ENCODE measurements around the gene CPEB3.

CPEB3 gene

DNA sequence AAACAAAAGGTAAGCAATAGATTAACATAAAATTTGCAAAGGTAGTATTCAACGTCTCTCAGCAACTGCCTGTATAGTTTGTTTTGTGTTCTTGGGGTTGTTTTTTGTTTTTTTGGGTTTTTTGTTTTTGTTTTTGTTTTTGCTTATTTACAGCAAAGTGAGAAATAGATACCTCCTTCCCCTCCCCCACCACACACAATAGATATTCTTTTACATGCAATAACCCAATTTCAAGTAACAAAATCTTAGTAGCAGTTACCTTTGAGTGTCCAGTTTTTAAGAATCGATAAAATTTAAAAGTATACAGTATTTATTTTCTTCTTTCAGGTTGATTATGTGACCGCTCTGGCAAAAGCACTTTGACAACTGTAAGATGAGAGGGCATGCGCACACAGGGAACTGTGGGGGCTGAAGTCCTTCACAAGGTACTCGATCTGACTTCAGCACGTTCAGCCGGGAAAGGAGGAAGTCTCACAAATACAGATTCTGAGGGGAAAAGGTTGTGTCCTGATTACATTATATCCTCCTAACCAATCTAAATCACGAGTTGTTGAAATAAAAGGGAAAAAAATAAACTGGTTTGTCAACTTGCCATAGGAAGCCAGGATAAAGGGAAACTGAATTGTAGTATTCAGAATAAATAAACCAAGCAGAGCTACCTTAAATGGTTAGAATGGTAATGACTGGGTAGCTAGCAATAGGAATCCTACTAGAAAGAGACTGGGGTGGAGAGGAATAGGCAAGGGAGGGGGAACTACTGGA, 47.8 kb downstream of the CPEB3 start:
- TF ChIP-seq, protein P1, sequence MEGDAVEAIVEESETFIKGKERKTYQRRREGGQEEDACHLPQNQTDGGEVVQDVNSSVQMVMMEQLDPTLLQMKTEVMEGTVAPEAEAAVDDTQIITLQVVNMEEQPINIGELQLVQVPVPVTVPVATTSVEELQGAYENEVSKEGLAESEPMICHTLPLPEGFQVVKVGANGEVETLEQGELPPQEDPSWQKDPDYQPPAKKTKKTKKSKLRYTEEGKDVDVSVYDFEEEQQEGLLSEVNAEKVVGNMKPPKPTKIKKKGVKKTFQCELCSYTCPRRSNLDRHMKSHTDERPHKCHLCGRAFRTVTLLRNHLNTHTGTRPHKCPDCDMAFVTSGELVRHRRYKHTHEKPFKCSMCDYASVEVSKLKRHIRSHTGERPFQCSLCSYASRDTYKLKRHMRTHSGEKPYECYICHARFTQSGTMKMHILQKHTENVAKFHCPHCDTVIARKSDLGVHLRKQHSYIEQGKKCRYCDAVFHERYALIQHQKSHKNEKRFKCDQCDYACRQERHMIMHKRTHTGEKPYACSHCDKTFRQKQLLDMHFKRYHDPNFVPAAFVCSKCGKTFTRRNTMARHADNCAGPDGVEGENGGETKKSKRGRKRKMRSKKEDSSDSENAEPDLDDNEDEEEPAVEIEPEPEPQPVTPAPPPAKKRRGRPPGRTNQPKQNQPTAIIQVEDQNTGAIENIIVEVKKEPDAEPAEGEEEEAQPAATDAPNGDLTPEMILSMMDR (IDR thresholded peaks at IDR 0.05; ENCODE audit: borderline replicate concordance, extremely low read depth, low read length, poor library complexity, severe bottlenecking) = no peak
- no peak for TF ChIP-seq EZH2 (IDR thresholded peaks at IDR 0.05; ENCODE audit: borderline replicate concordance, low read depth, low read length, severe bottlenecking)
- Histone ChIP-seq H3K9me3 (ENCODE audit: insufficient read depth, low read length, severe bottlenecking) (no peaks in the 10 kb centered on the region), H3K79me2 (ENCODE audit: insufficient read depth, low read length) (no peaks in the 10 kb centered on the region), H2AFZ (ENCODE audit: low read depth, low read length) (peak overlapping the region; percentile 84), H3K27me3 (ENCODE audit: insufficient read depth, low read length, poor library complexity) (no peaks in the 10 kb centered on the region), H4K20me1 (ENCODE audit: insufficient read depth, low read length) (no peaks in the 10 kb centered on the region), H3K4me3 (ENCODE audit: low read depth in 1 of 2, low read length in 2 of 2) (peak overlapping the region; percentile 25 to 54; a peak in 3 of 4 replicates), H3K9ac (ENCODE audit: low read depth, low read length) (peak overlapping the region; percentile 36), H3K27ac (ENCODE audit: low read length) (peak overlapping the region; percentile 64), H3K4me1 (ENCODE audit: insufficient read depth, low read length) (peaks cover 43% of the 10 kb centered on the region), H3K4me2 (ENCODE audit: insufficient read depth, low read length) (peak overlapping the region; percentile 78), H3K36me3 (ENCODE audit: insufficient read depth, low read length) (no peaks in the 10 kb centered on the region)
- DNase-seq (peak; percentile 62), ATAC-seq (ENCODE audit: insufficient read depth, low read depth) (peak; percentile 78)

DNA sequence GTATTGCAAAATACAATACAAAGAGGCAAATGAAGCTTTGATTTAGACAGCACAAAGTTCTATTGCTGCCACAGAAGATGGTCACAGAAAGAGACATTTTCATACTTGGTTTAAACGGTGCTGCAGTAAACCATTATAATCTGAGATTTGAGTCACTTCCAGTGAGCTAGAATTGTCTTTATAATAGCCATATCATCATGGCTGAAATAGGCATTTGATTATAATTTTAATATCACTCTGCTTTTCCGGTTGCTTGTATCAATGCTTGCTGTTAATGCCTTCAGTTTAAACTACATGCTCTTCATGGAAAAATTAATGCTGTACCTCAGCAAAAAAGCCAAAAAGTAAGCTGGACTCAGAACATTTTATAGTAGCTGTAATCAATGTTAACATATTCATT, 48.5 kb downstream of the CPEB3 start:
- no peak for TF ChIP-seq EZH2 (IDR thresholded peaks at IDR 0.05; ENCODE audit: borderline replicate concordance, low read depth, low read length, severe bottlenecking)
- TF ChIP-seq, protein P1 (IDR thresholded peaks at IDR 0.05; ENCODE audit: borderline replicate concordance, extremely low read depth, low read length, poor library complexity, severe bottlenecking) = no peak
- Histone ChIP-seq H3K36me3 (ENCODE audit: insufficient read depth, low read length) (no peaks in the 10 kb centered on the region), H3K27me3 (ENCODE audit: insufficient read depth, low read length, poor library complexity) (no peaks in the 10 kb centered on the region), H3K79me2 (ENCODE audit: insufficient read depth, low read length) (no peaks in the 10 kb centered on the region), H3K4me3 (ENCODE audit: low read depth in 1 of 2, low read length in 2 of 2) (no peak overlapping the region; a peak in 1 of 4 replicates), H3K27ac (ENCODE audit: low read length) (no peak overlapping the region), H3K4me1 (ENCODE audit: insufficient read depth, low read length) (peaks cover 43% of the 10 kb centered on the region), H4K20me1 (ENCODE audit: insufficient read depth, low read length) (no peaks in the 10 kb centered on the region), H2AFZ (ENCODE audit: low read depth, low read length) (no peak overlapping the region), H3K4me2 (ENCODE audit: insufficient read depth, low read length) (peak overlapping the region; percentile 78; the same call in 1 of the 2 replicates), H3K9me3 (ENCODE audit: insufficient read depth, low read length, severe bottlenecking) (no peaks in the 10 kb centered on the region), H3K9ac (ENCODE audit: low read depth, low read length) (no peak overlapping the region)
- ATAC-seq (ENCODE audit: insufficient read depth, low read depth) (no peak), DNase-seq (no peak)

DNA sequence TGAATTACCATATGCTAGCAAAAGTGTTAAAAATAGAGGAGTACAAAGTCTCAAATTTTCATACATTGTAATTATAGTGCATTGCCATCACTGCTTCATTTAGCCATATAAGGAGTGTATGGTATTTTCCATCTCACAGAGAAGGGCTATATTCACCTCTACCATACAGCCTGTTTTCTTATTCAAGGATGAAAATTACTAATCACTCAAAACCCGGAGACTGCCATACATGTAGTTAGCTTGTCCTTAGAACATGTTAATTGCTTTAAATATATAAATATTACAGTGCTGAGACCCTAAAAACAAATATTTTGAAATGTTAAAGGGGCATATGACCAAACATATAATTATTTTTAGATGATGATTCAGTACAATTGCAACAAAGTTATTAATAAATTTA, 49.4 kb downstream of the CPEB3 start:
- peak overlapping the region; percentile 44 to 65; a peak in 3 of 4 replicates for H3K4me3 ChIP-seq (ENCODE audit: low read depth in 1 of 2, low read length in 2 of 2)
- peak overlapping the region; percentile 78; the same call in 1 of the 2 replicates for H2AFZ ChIP-seq (ENCODE audit: low read depth, low read length)
- no peak for TF ChIP-seq EZH2 (IDR thresholded peaks at IDR 0.05; ENCODE audit: borderline replicate concordance, low read depth, low read length, severe bottlenecking)
- TF ChIP-seq, protein P1 (IDR thresholded peaks at IDR 0.05; ENCODE audit: borderline replicate concordance, extremely low read depth, low read length, poor library complexity, severe bottlenecking) = no peak

More for the DNA sequence above, 49.4 kb downstream of the CPEB3 start:
- no peaks in the 10 kb centered on the region for H3K36me3 ChIP-seq (ENCODE audit: insufficient read depth, low read length)
- no peak overlapping the region; the same call in 1 of the 2 replicates for H3K27ac ChIP-seq (ENCODE audit: low read length)
- peaks cover 43% of the 10 kb centered on the region for H3K4me1 ChIP-seq (ENCODE audit: insufficient read depth, low read length)
- peak overlapping the region; percentile 87 for H3K4me2 ChIP-seq (ENCODE audit: insufficient read depth, low read length)
- H3K9me3 ChIP-seq (ENCODE audit: insufficient read depth, low read length, severe bottlenecking) = no peaks in the 10 kb centered on the region
- H3K9ac ChIP-seq (ENCODE audit: low read depth, low read length) = peak overlapping the region; percentile 51
- no peaks in the 10 kb centered on the region for H3K79me2 ChIP-seq (ENCODE audit: insufficient read depth, low read length)
- no peaks in the 10 kb centered on the region for H3K27me3 ChIP-seq (ENCODE audit: insufficient read depth, low read length, poor library complexity)
- H4K20me1 ChIP-seq (ENCODE audit: insufficient read depth, low read length) = no peaks in the 10 kb centered on the region
- no peak for ATAC-seq (ENCODE audit: insufficient read depth, low read depth)
- no peak for DNase-seq
